PC-9 (cell line): ENCODE results near the gene ATP11A.

ENCODE experiments used
- CTCF ChIP-seq: fragments of 200-600 bp; sonication (generic); conservative IDR thresholded peaks from 2 replicates; pipeline ENCODE4 v1.6.1; 2017; ENCODE audit warnings: mixed run types, antibody characterized with exemption, mild to moderate bottlenecking, moderate library complexity
- EZH2 ChIP-seq: fragments of 200-600 bp; sonication (generic); IDR thresholded peaks from 2 replicates; pipeline ENCODE4 v1.8.0; 2017; ENCODE audit warnings: antibody characterized with exemption, low read depth

- TF ChIP-seq CTCF (no peak), EZH2 (no peak)
Measured at GRCh38 chr13:112767506-112768471, 78.0 kb downstream of the ATP11A start.
